GM23338 (cell line): ENCODE data around the gene CTNND2.

ENCODE experiments used
- CREB1 ChIP-seq: fragments of 250-450 bp; sonication (Bioruptor Pico); IDR thresholded peaks from 2 replicates; pipeline ENCODE4 v1.5.0; 2020; ENCODE audit warnings: low read depth, mild to moderate bottlenecking, moderate library complexity
- CTCF ChIP-seq, 2 experiments: fragments of 200-600 bp in 1 of 2; sonication (generic) in 1 of 2; conservative IDR thresholded peaks; 2 replicates each; pipeline versions ENCODE4 v1.5.1 to v1.6.1; 2016 to 2017; ENCODE audit warnings: antibody characterized with exemption in 2 of 2, low read depth in 2 of 2, mild to moderate bottlenecking in 2 of 2, moderate library complexity in 1 of 2
- EZH2 ChIP-seq: fragments of 200-600 bp; sonication (generic); IDR thresholded peaks from one replicate; pipeline ENCODE4 v1.8.0; 2017; ENCODE audit warnings: antibody characterized with exemption, mild to moderate bottlenecking, low read depth; ENCODE audit not compliant: unreplicated experiment
- EZH2phosphoT487 ChIP-seq: fragments of 200-600 bp; sonication (generic); IDR thresholded peaks from one replicate; pipeline ENCODE4 v1.8.1; 2018; ENCODE audit warnings: antibody characterized with exemption; ENCODE audit not compliant: unreplicated experiment
- JUNB ChIP-seq: IDR thresholded peaks from one replicate; pipeline ENCODE4 v1.6.1; 2016; ENCODE audit warnings: antibody characterized with exemption; ENCODE audit not compliant: unreplicated experiment
- REST ChIP-seq: IDR thresholded peaks from one replicate; pipeline ENCODE4 v1.6.1; 2018; ENCODE audit warnings: antibody characterized with exemption; ENCODE audit not compliant: unreplicated experiment
- ZNF114 ChIP-seq: fragments of 250-450 bp; sonication (Bioruptor Pico); IDR thresholded peaks from 2 replicates; pipeline ENCODE4 v1.5.0; 2020; ENCODE audit warnings: mild to moderate bottlenecking, moderate library complexity

GRCh38 chr5:11560915-11561697 lies 343.1 kb downstream of the CTNND2 start:
- TF ChIP-seq CTCF (conservative IDR thresholded peaks at IDR 0.05; ENCODE audit: low read depth in 2 of 2) (no peak), CREB1 (CRISPR knock-in tag) (no peak), ZNF114 (CRISPR knock-in tag) (no peak), EZH2 (no peak), EZH2phosphoT487 (no peak), REST (no peak), JUNB (no peak)
